HepG2 (cell line): ENCODE measurements around the gene NODAL. TPM values are rescaled to one million over a fixed set of nuclear protein-coding genes. Genes with fewer than 3 reads are reported as not detected.

Experiments used
- ATAC-seq: fragments of 200-7000 bp; cut with Tn5 transposase; 3 replicates; pipeline ENCODE4 v1.9.1; 2020; ENCODE audit warnings: mild to moderate bottlenecking, moderate library complexity
- BruUV-seq: library from RNA; stranded (reverse); fragments of 400-500 nt; replicated peaks from 2 replicates; lab custom pipeline; 2021; lab: Mats Ljungman, UMichigan
- CTCF ChIA-PET: fragments of 300-600 bp; formaldehyde crosslinking; extraction: SDS; loops from one replicate; lab custom pipeline; 2021; ENCODE audit warnings: low total read pairs, inconsistent platforms, low intra/inter-chr PET ratio; lab: Yijun Ruan, JAX
- POLR2A ChIA-PET: fragments of 350-600 bp; sonication (Branson Sonifier 250); formaldehyde crosslinking; loops from one replicate; lab custom pipeline; 2020; ENCODE audit warnings: antibody characterized with exemption, inconsistent platforms; lab: Yijun Ruan, JAX
- DNase-seq: peaks from one replicate; pipeline ENCODE4 v3.0.0-alpha.2; 2015; ENCODE audit warnings: low spot score
- FAIRE-seq: peaks from 3 replicates; lab custom pipeline; 2011; peaks lifted over from hg19 to GRCh38; lab: Jason Lieb, UNC
- H2AFZ ChIP-seq: one replicate; pipeline ENCODE4 v1.6.1; 2011; ENCODE audit warnings: low read length, inconsistent platforms
- H3K27ac ChIP-seq: fragments of 300-600 bp; 3 replicates; pipeline ENCODE4 v1.8.0; 2011; ENCODE audit warnings: mixed run types, mild to moderate bottlenecking, mixed read lengths, low read length, inconsistent platforms; ENCODE audit not compliant: insufficient read depth; ENCODE audit errors: extremely low read length
- H3K27me3 ChIP-seq, 2 experiments: fragments of 200-600 bp in 1 of 2; 2 replicates in 1 of 2; 3 replicates in 1 of 2; pipeline versions ENCODE4 v1.6.0 to v1.8.0; 2011; ENCODE audit warnings: low read length in 2 of 2, mild to moderate bottlenecking in 2 of 2, moderate library complexity in 2 of 2, inconsistent platforms in 1 of 2; ENCODE audit not compliant: insufficient read depth in 2 of 2, control insufficient read depth in 1 of 2
- H3K36me3 ChIP-seq, 2 experiments: fragments of 200-600 bp in 1 of 2; replicated peaks in 1 of 2; 2 replicates in 1 of 2; 3 replicates in 1 of 2; pipeline versions ENCODE4 v1.5.1 to v1.8.0; 2011; ENCODE audit warnings: low read length in 2 of 2, inconsistent platforms in 1 of 2; ENCODE audit not compliant: insufficient read depth in 2 of 2, control insufficient read depth in 1 of 2
- H3K4me1 ChIP-seq: 2 replicates; pipeline ENCODE4 v1.5.1; 2012; ENCODE audit warnings: low read length, inconsistent platforms; ENCODE audit not compliant: insufficient read depth
- H3K4me2 ChIP-seq: 2 replicates; pipeline ENCODE4 v1.6.0; 2011; ENCODE audit warnings: low read depth, low read length, inconsistent platforms
- H3K4me3 ChIP-seq, 3 experiments: fragments of 200-600 bp in 1 of 3; sonication (generic), shearing (Covaris generic) in 1 of 3; replicated peaks in 1 of 3; 2 replicates each; pipeline ENCODE4 v1.5.1; 2011 to 2016; ENCODE audit warnings: low read length in 3 of 3, inconsistent platforms in 2 of 3, low read depth in 2 of 3, mild to moderate bottlenecking in 2 of 3, control low read depth in 1 of 3, mixed read lengths in 1 of 3; ENCODE audit not compliant: insufficient read depth in 1 of 3
- H3K79me2 ChIP-seq: one replicate; pipeline ENCODE4 v1.6.1; 2011; ENCODE audit warnings: low read length, inconsistent platforms; ENCODE audit not compliant: insufficient read depth
- H3K9ac ChIP-seq: 2 replicates; pipeline ENCODE4 v1.6.0; 2011; ENCODE audit warnings: mild to moderate bottlenecking, low read depth, low read length, inconsistent platforms; ENCODE audit not compliant: insufficient read depth
- H3K9me3 ChIP-seq: 2 replicates; pipeline ENCODE4 v1.5.1; 2012; ENCODE audit warnings: mild to moderate bottlenecking, low read length
- H4K20me1 ChIP-seq: 2 replicates; pipeline ENCODE4 v1.6.0; 2011; ENCODE audit warnings: inconsistent platforms, mild to moderate bottlenecking, low read length, moderate library complexity; ENCODE audit not compliant: insufficient read depth
- DBP ChIP-seq: sonication (generic); formaldehyde crosslinking; IDR thresholded peaks from 2 replicates; pipeline ENCODE4 v1.4.0; 2020; ENCODE audit warnings: missing genetic modification reagents; ENCODE audit errors: not compliant biosample characterization
- MEIS2 ChIP-seq: sonication (generic); formaldehyde crosslinking; IDR thresholded peaks from 2 replicates; pipeline ENCODE4 v1.9.0; 2021; ENCODE audit warnings: mild to moderate bottlenecking, missing genetic modification reagents
- MXD4 ChIP-seq: IDR thresholded peaks from 2 replicates; pipeline ENCODE4 v1.6.1; 2016; ENCODE audit warnings: mild to moderate bottlenecking, missing biosample characterization, missing genetic modification reagents
- SRSF4 ChIP-seq: fragments of 200-400 bp; formaldehyde crosslinking; IDR thresholded peaks from one replicate; pipeline ENCODE4 v1.6.1; 2018; ENCODE audit warnings: mild to moderate bottlenecking, low read depth, low read length, moderate library complexity; ENCODE audit not compliant: poor library complexity, severe bottlenecking
- WGBS: methylation state at CpG from one replicate; pipeline ENCODE4 v1.1.6; 2017; ENCODE audit warnings: low lambda C conversion rate; 5-methylcytosine and 5-hydroxymethylcytosine counted together
- in situ Hi-C: cut with HindIII; loops from 2 replicates; pipeline ENCODE4 v1.10.0; 2017; ENCODE audit warnings: low pct_unique_long_range_greater_than_20kb; ENCODE audit not compliant: extremely low pct_ligation_motif_present
- intact Hi-C: fragments of 100-400 bp; cut with micrococcal nuclease; formaldehyde crosslinking; loops from one replicate; pipeline ENCODE4 v1.10.0; 2022; ENCODE audit not compliant: unreplicated experiment
- polyA plus RNA-seq, 8 experiments: library from polyadenylated mRNA; depleted of rRNA in 3 of 8; stranded (reverse) in 7 of 8; unstranded in 1 of 8; fragments of >200 nt; fragmentation: Illumina TruSeq in 4 of 8; extraction: Trizol in 4 of 8; gene quantifications; 2 replicates each; pipeline versions ENCODE4 v1.2.1 to v1.2.3, GENCODE V29; 2011 to 2016; ENCODE audit warnings: low read depth in 4 of 8, missing spikeins in 1 of 8, mixed read lengths in 1 of 8; ENCODE audit not compliant: insufficient read depth in 1 of 8
- total RNA-seq, 5 experiments: library from RNA; depleted of rRNA; stranded (reverse); fragments of >200 nt; fragmentation: Illumina TruSeq; extraction: Trizol; gene quantifications; 2 replicates each; pipeline ENCODE4 v1.2.3, GENCODE V29; 2016; ENCODE audit warnings: low read depth in 1 of 5
- TF ChIP-seq, protein P1 (sequence below): IDR thresholded peaks from 2 replicates; pipeline ENCODE4 v1.6.1; 2012; ENCODE audit warnings: low read depth, low read length, improper control_type of control experiment

Gene NODAL
- total and polyA plus RNA-seq, 2 of the 13 experiments (the other 11 are each of a cell fraction or from before 2014, with no cell fraction given), result not detected

- TF ChIP-seq, protein P1, sequence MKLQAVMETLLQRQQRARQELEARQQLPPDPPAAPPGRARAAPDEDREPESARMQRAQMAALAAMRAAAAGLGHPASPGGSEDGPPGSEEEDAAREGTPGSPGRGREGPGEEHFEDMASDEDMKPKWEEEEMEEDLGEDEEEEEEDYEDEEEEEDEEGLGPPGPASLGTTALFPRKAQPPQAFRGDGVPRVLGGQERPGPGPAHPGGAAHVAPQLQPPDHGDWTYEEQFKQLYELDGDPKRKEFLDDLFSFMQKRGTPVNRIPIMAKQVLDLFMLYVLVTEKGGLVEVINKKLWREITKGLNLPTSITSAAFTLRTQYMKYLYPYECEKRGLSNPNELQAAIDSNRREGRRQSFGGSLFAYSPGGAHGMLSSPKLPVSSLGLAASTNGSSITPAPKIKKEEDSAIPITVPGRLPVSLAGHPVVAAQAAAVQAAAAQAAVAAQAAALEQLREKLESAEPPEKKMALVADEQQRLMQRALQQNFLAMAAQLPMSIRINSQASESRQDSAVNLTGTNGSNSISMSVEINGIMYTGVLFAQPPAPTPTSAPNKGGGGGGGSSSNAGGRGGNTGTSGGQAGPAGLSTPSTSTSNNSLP, result no peak
- TF ChIP-seq MEIS2 (CRISPR knock-in tag) (no peak), DBP (no peak)
Measured at GRCh38 chr10:70476249-70477035, 35.0 kb upstream of the NODAL start (continued).

DNA sequence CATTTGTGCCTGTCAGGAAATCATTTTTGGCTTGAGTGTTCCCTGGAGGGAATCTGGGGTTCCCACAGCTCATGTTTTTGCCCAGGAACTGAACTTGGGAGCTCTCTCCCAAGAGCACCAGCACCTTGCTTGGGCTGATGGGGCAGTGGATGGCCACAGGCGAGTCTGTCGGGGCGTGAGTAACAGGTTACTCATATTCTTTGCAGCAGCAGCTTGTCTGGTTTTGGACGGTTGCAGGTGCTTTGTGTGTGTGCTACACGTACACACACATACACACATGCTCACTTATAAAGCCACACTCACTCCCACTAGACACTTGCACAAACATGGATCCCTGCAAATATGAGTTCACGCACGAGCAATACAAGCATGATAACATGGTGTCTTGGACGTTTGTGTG lies 34.2 kb upstream of the NODAL start:
- intact Hi-C loops, result no loop called here
- H3K9me3 ChIP-seq, result no peaks in the 10 kb centered on the region
- peaks cover 15% of the 10 kb centered on the region for H3K4me1 ChIP-seq
- FAIRE-seq, result no peak
- no peak for DNase-seq
- no peak overlapping the region for H3K4me2 ChIP-seq
- H3K79me2 ChIP-seq, result no peaks in the 10 kb centered on the region
- BruUV-seq, result no TSS peak
- H3K27ac ChIP-seq, result no peak overlapping the region
- peaks cover 7 to 71% of the 10 kb centered on the region in 2 experiments for H3K27me3 ChIP-seq
- no peak overlapping the region for H3K4me3 ChIP-seq
- ChIA-PET CTCF (no interaction called here), POLR2A (no interaction called here)
- H4K20me1 ChIP-seq, result no peaks in the 10 kb centered on the region
- TF ChIP-seq SRSF4 (no peak), MXD4 (CRISPR knock-in tag) (no peak)
- in situ Hi-C loops, result no loop called here
- H3K36me3 ChIP-seq, result no peaks in the 10 kb centered on the region
- ATAC-seq, result no peak
- H3K9ac ChIP-seq, result no peak overlapping the region
- no peak overlapping the region for H2AFZ ChIP-seq
- WGBS, result 9% methylated on average over 8 of the region's 8 CpGs
